ENCODE data around the gene MGLL.
"Not testable (repeated sequence)": the region's sequence is repeated elsewhere in the genome, so short reads cannot be mapped to it uniquely, and the experiment has no call there.

Gene MGLL

DNA sequence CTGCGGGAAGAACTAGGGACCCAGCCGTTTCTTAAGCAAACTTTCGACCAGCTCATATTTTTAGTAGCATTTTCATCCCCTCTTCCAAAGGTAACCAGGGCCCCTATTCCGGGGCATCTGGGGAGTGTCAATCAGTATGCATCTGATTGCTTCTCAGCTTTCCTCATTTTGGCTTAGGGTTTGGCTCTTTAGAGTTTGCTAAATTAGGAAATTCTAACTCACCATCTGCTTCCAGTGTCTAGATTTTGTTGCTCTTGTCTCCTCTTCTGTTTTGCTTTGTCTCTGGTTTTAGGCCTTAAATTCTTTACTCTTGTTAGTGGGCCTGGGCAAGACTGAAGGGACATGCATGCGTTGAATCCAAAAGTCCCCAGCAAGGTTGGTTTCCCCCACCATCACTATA, 159.2 kb downstream of the MGLL start:
- H3K36me3 ChIP-seq (ENCODE audit: control insufficient read depth in 2 of 2, insufficient read depth in 2 of 2, low read length in 2 of 2), result no peaks in the 10 kb centered on the region
- H3K4me1 ChIP-seq (ENCODE audit: control insufficient read depth, insufficient read depth, low read length), result no peaks in the 10 kb centered on the region
- no peak overlapping the region for H3K27ac ChIP-seq (ENCODE audit: low read length)
- H3K9me3 ChIP-seq (ENCODE audit: control insufficient read depth in 2 of 2, low read length in 2 of 2), result no peaks in the 10 kb centered on the region
- no peak overlapping the region for H3K4me3 ChIP-seq (ENCODE audit: low read length in 2 of 2)
- no peak overlapping the region for H3K9ac ChIP-seq (ENCODE audit: low read length in 2 of 2)
- no peaks in the 10 kb centered on the region for H3K27me3 ChIP-seq (ENCODE audit: control insufficient read depth in 1 of 2, insufficient read depth in 2 of 2, low read length in 2 of 2)

- Histone ChIP-seq H3K4me3 (ENCODE audit: low read length in 2 of 2) (no peak overlapping the region), H3K27ac (ENCODE audit: low read length) (no peak overlapping the region), H3K9ac (ENCODE audit: low read length in 2 of 2) (no peak overlapping the region), H3K36me3 (ENCODE audit: control insufficient read depth in 2 of 2, insufficient read depth in 2 of 2, low read length in 2 of 2) (no peaks in the 10 kb centered on the region), H3K9me3 (ENCODE audit: control insufficient read depth in 2 of 2, low read length in 2 of 2) (no peaks in the 10 kb centered on the region), H3K4me1 (ENCODE audit: control insufficient read depth, insufficient read depth, low read length) (no peaks in the 10 kb centered on the region), H3K27me3 (ENCODE audit: control insufficient read depth in 1 of 2, insufficient read depth in 2 of 2, low read length in 2 of 2) (no peaks in the 10 kb centered on the region)
Measured at GRCh38 chr3:127662001-127662469, 160.3 kb downstream of the MGLL start.

DNA sequence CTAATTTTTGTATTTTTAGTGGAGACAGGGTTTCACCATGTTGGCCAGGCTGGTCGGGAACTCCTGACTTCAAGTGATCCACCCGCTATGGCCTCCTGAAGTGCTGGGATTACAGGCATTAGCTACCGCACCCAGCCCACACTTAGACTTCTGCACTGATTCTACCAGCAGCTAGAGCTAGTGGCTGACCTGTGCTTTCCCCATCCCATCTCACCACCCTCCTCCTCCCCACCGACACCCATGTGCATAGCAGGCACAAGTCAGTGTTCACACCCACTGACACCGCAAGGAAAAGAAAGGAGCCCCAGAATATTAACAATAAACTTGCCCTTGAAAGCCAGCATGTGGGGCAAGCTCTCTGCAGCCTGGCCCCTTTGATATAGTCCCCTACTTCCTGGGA, 160.7 kb downstream of the MGLL start:
- Histone ChIP-seq H3K4me1 (ENCODE audit: control insufficient read depth, insufficient read depth, low read length) (no peaks in the 10 kb centered on the region), H3K9ac (ENCODE audit: low read length in 2 of 2) (no peak overlapping the region), H3K36me3 (ENCODE audit: control insufficient read depth in 2 of 2, insufficient read depth in 2 of 2, low read length in 2 of 2) (no peaks in the 10 kb centered on the region), H3K27me3 (ENCODE audit: control insufficient read depth in 1 of 2, insufficient read depth in 2 of 2, low read length in 2 of 2) (no peaks in the 10 kb centered on the region), H3K4me3 (ENCODE audit: low read length in 2 of 2) (no peak overlapping the region), H3K9me3 (ENCODE audit: control insufficient read depth in 2 of 2, low read length in 2 of 2) (no peaks in the 10 kb centered on the region), H3K27ac (ENCODE audit: low read length) (no peak overlapping the region)

- Histone ChIP-seq H3K27me3 (ENCODE audit: control insufficient read depth in 1 of 2, insufficient read depth in 2 of 2, low read length in 2 of 2) (no peaks in the 10 kb centered on the region), H3K4me1 (ENCODE audit: control insufficient read depth, insufficient read depth, low read length) (peaks cover 2% of the 10 kb centered on the region), H3K27ac (ENCODE audit: low read length) (no peak overlapping the region), H3K4me3 (ENCODE audit: low read length in 2 of 2) (no peak overlapping the region), H3K9me3 (ENCODE audit: control insufficient read depth in 2 of 2, low read length in 2 of 2) (no peaks in the 10 kb centered on the region), H3K9ac (ENCODE audit: low read length in 2 of 2) (no peak overlapping the region), H3K36me3 (ENCODE audit: control insufficient read depth in 2 of 2, insufficient read depth in 2 of 2, low read length in 2 of 2) (no peaks in the 10 kb centered on the region)
Measured at GRCh38 chr3:127660621-127661251, 161.6 kb downstream of the MGLL start.

- H3K27me3 ChIP-seq (ENCODE audit: control insufficient read depth in 1 of 2, insufficient read depth in 2 of 2, low read length in 2 of 2), result no peaks in the 10 kb centered on the region
- H3K36me3 ChIP-seq (ENCODE audit: control insufficient read depth in 2 of 2, insufficient read depth in 2 of 2, low read length in 2 of 2), result no peaks in the 10 kb centered on the region
- peaks cover 7% of the 10 kb centered on the region for H3K4me1 ChIP-seq (ENCODE audit: control insufficient read depth, insufficient read depth, low read length)
Measured at GRCh38 chr3:127658234-127658633, 164.1 kb downstream of the MGLL start.

GRCh38 chr3:127656906-127657305, 165.4 kb downstream of the MGLL start:
- no peak overlapping the region for H3K9ac ChIP-seq (ENCODE audit: low read length in 2 of 2)
- no peaks in the 10 kb centered on the region for H3K36me3 ChIP-seq (ENCODE audit: control insufficient read depth in 2 of 2, insufficient read depth in 2 of 2, low read length in 2 of 2)
- H3K9me3 ChIP-seq (ENCODE audit: control insufficient read depth in 2 of 2, low read length in 2 of 2), result no peaks in the 10 kb centered on the region
- no peak overlapping the region for H3K4me3 ChIP-seq (ENCODE audit: low read length in 2 of 2)
- H3K27ac ChIP-seq (ENCODE audit: low read length), result no peak overlapping the region
- no peaks in the 10 kb centered on the region for H3K27me3 ChIP-seq (ENCODE audit: control insufficient read depth in 1 of 2, insufficient read depth in 2 of 2, low read length in 2 of 2)
- H3K4me1 ChIP-seq (ENCODE audit: control insufficient read depth, insufficient read depth, low read length), result peaks cover 11% of the 10 kb centered on the region

More at GRCh38 chr3:127658234-127658633, 164.1 kb downstream of the MGLL start:
- Histone ChIP-seq H3K4me3 (ENCODE audit: low read length in 2 of 2) (no peak overlapping the region), H3K9me3 (ENCODE audit: control insufficient read depth in 2 of 2, low read length in 2 of 2) (no peaks in the 10 kb centered on the region), H3K9ac (ENCODE audit: low read length in 2 of 2) (no peak overlapping the region), H3K27ac (ENCODE audit: low read length) (no peak overlapping the region)

DNA sequence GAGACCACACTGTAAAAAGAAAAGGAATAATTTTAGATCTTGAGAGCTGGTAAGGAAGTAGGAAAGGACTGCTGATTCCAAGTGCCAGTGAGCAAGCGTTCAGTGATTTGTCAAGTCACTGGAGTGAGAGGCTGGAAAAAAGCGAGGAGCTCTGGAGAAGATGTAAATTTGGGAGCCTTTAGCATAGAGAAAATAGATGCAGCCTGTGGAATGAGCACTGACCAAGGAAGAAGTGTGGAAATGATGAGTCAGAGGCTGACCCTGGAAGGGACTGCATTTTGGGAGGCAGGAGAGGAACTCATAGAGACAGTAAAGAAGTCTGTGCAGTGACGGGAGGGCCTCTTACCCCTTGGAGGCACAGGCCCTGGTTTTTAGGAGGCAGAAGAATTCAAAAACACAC, 166.7 kb downstream of the MGLL start:
- H3K4me3 ChIP-seq (ENCODE audit: low read length in 2 of 2), result peak overlapping the region in 1 of 2 donors; percentile 1
- H3K27me3 ChIP-seq (ENCODE audit: control insufficient read depth in 1 of 2, insufficient read depth in 2 of 2, low read length in 2 of 2), result no peaks in the 10 kb centered on the region
- H3K9me3 ChIP-seq (ENCODE audit: control insufficient read depth in 2 of 2, low read length in 2 of 2), result no peaks in the 10 kb centered on the region
- peak overlapping the region; percentile 37 for H3K27ac ChIP-seq (ENCODE audit: low read length)
- H3K9ac ChIP-seq (ENCODE audit: low read length in 2 of 2), result peak overlapping the region; percentile 9 to 29
- H3K4me1 ChIP-seq (ENCODE audit: control insufficient read depth, insufficient read depth, low read length), result peaks cover 11% of the 10 kb centered on the region
- no peaks in the 10 kb centered on the region for H3K36me3 ChIP-seq (ENCODE audit: control insufficient read depth in 2 of 2, insufficient read depth in 2 of 2, low read length in 2 of 2)

DNA sequence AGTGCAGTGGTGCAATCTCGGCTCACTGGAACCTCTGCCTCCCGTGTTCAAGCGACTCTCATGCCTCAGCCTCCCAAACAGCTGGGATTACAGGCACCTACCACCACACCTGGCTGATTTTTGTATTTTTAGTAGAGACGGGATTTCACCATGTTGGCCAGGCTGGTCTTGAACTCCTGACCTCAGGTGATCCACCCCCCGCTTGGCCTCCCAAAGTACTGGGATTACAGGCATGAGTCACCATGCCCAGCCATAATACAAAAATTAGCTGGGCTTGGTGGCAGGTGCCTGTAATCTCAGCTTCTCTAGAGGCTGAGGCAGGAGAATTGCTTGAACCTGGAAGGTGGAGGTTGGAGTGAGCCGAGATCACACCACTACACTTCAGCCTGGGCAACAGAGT, 167.3 kb downstream of the MGLL start:
- H3K27ac ChIP-seq (ENCODE audit: low read length); H3K9me3 ChIP-seq (ENCODE audit: control insufficient read depth in 2 of 2, low read length in 2 of 2); H3K27me3 ChIP-seq (ENCODE audit: control insufficient read depth in 1 of 2, insufficient read depth in 2 of 2, low read length in 2 of 2): not testable (repeated sequence)

DNA sequence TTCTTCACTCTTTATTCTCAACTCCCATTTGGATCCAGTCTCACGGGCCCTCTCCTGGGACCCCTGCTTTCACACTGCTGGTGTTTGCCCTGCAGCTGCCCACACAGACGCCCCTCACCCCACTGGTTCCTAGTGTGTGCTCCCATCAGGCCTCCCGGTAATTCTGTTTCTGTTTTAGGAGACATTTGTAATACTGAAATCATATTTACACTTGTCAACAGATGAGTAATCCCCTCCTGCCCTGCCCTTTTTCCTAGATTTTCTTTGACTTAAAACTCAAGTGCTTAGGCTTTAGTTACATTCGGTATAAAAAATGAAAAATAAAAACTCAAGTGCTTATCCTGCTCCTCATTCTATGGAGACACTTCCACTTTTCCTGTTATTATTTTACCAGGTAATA, 167.9 kb downstream of the MGLL start:
- Histone ChIP-seq H3K27me3 (ENCODE audit: control insufficient read depth in 1 of 2, insufficient read depth in 2 of 2, low read length in 2 of 2) (no peaks in the 10 kb centered on the region), H3K4me1 (ENCODE audit: control insufficient read depth, insufficient read depth, low read length) (peaks cover 11% of the 10 kb centered on the region), H3K36me3 (ENCODE audit: control insufficient read depth in 2 of 2, insufficient read depth in 2 of 2, low read length in 2 of 2) (no peaks in the 10 kb centered on the region), H3K9ac (ENCODE audit: low read length in 2 of 2) (no peak overlapping the region), H3K4me3 (ENCODE audit: low read length in 2 of 2) (no peak overlapping the region), H3K9me3 (ENCODE audit: control insufficient read depth in 2 of 2, low read length in 2 of 2) (no peaks in the 10 kb centered on the region), H3K27ac (ENCODE audit: low read length) (no peak overlapping the region)

More for the DNA sequence above, 167.3 kb downstream of the MGLL start:
- not testable (repeated sequence) for H3K4me3 ChIP-seq (ENCODE audit: low read length in 2 of 2); H3K36me3 ChIP-seq (ENCODE audit: control insufficient read depth in 2 of 2, insufficient read depth in 2 of 2, low read length in 2 of 2); H3K9ac ChIP-seq (ENCODE audit: low read length in 2 of 2)
- H3K4me1 ChIP-seq (ENCODE audit: control insufficient read depth, insufficient read depth, low read length), result peaks cover 11% of the 10 kb centered on the region

DNA sequence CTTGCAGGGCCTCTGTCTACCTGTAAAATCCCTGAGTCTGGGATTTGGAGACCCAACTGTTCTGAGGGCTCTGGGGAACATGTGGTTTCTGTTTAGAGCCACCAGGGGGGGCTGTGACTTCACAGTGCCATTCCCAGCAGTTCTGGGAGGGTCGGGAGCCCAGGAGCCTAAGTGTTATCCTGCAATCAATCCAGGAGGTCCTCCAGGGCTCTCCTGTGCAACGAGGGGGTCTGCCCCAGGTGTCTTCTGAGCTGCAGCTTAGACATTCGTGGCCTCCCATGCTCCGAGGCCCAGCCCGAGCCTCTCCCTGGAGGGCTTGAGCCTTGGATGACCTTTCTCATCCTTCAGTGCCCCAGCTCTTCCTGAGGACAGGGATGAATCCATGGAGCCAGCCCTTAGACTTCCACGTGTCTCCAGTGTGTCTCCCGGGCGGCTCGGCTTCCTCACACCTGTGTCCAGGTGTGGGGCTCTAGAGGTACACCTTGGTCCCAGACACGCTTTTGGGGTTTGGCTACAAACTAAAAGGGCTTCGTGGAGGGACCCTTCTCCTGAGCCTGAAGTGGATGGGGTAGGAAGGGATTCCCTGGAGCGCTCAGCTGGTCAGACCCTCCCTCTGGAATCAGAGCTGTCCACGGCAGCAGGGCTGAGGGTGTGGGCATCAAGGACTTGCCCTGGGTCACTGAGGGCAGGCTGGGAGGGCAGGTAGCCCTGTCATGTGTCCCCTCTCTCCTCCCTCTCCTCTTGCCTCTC, 169.9 kb downstream of the MGLL start:
- Histone ChIP-seq H3K27ac (ENCODE audit: low read length) (no peak overlapping the region), H3K4me3 (ENCODE audit: low read length in 2 of 2) (peak overlapping the region in 1 of 2 donors; percentile 29), H3K9me3 (ENCODE audit: control insufficient read depth in 2 of 2, low read length in 2 of 2) (no peaks in the 10 kb centered on the region), H3K36me3 (ENCODE audit: control insufficient read depth in 2 of 2, insufficient read depth in 2 of 2, low read length in 2 of 2) (no peaks in the 10 kb centered on the region), H3K9ac (ENCODE audit: low read length in 2 of 2) (no peak overlapping the region), H3K4me1 (ENCODE audit: control insufficient read depth, insufficient read depth, low read length) (peaks cover 11% of the 10 kb centered on the region), H3K27me3 (ENCODE audit: control insufficient read depth in 1 of 2, insufficient read depth in 2 of 2, low read length in 2 of 2) (no peaks in the 10 kb centered on the region)

All from stomach smooth muscle (tissue), 2 donors.